ENCODE measurements around the gene CCDC32.

GRCh38 chr15:40536501-40536900 is 28.3 kb downstream of the CCDC32 start:
- TF ChIP-seq CTCF (IDR thresholded peaks at IDR 0.05) (no peak), POLR2A (IDR thresholded peaks at IDR 0.05) (no peak)
